HTERT RPE-1 (cell line): ENCODE data around the gene OR2T33.
"Not testable (repeated sequence)": the region's sequence is repeated elsewhere in the genome, so short reads cannot be mapped to it uniquely, and the experiment has no call there.

Experiments used
- in situ Hi-C: fragments of 300-500 bp; cut with MboI; formaldehyde crosslinking; loops from 4 replicates; pipeline ENCODE4 v1.14.3; 2020; ENCODE audit warnings: low sequenced_read_pairs

OR2T33 gene

GRCh38 chr1:248277876-248278275 lies at the start of gene OR2T33:
TSS of gene OR2T33 (minus strand) at chr1:248277976. CDS start at chr1:248273814, 4,162 bp downstream.
- in situ Hi-C loops: no loop called here

- in situ Hi-C loops: no loop called here
These were observed 46.7 kb upstream of the OR2T33 start, which contains the start of gene OR2M7 for GRCh38 chr1:248324468-248324867. TSS of gene OR2M7 (minus strand) at chr1:248324568. CDS start at chr1:248324568, 0 bp downstream.

GRCh38 chr1:248316796-248317195 lies 39.0 kb upstream of the OR2T33 start:
- in situ Hi-C loops: no loop called here

GRCh38 chr1:248306740-248307139 lies 29.0 kb upstream of the OR2T33 start:
- in situ Hi-C loops: not testable (repeated sequence)

- in situ Hi-C loops: no loop called here
These were observed 28.3 kb upstream of the OR2T33 start for GRCh38 chr1:248306103-248306502.

- in situ Hi-C loops: not testable (repeated sequence)
These were observed 27.9 kb upstream of the OR2T33 start for GRCh38 chr1:248305672-248306071.

- in situ Hi-C loops: no loop called here
These were observed 25.5 kb upstream of the OR2T33 start, which contains the start of gene OR2T12 for GRCh38 chr1:248303324-248303723. TSS of gene OR2T12 (minus strand) at chr1:248303424. CDS start at chr1:248295578, 7,846 bp downstream.

- in situ Hi-C loops: no loop called here
These were observed 10.6 kb upstream of the OR2T33 start for GRCh38 chr1:248288391-248288790.

GRCh38 chr1:248273225-248273624 lies 4.6 kb downstream of the OR2T33 start:
- in situ Hi-C loops: not testable (repeated sequence)

- in situ Hi-C loops: no loop called here
These were observed 9.6 kb downstream of the OR2T33 start for GRCh38 chr1:248268178-248268577.

GRCh38 chr1:248259309-248259708 lies 18.5 kb downstream of the OR2T33 start:
- in situ Hi-C loops: not testable (repeated sequence)

GRCh38 chr1:248243204-248243603 lies 34.6 kb downstream of the OR2T33 start:
- in situ Hi-C loops: no loop called here

- in situ Hi-C loops: no loop called here
These were observed 38.3 kb downstream of the OR2T33 start for GRCh38 chr1:248239478-248239877.

GRCh38 chr1:248231117-248231516 lies 46.7 kb downstream of the OR2T33 start, which contains the start of gene OR2M4:
TSS of gene OR2M4 (plus strand) at chr1:248231417. CDS start at chr1:248238929, 7,512 bp downstream.
- in situ Hi-C loops: no loop called here

GRCh38 chr1:248229360-248229908 lies 48.3 kb downstream of the OR2T33 start:
- in situ Hi-C loops: no loop called here

GRCh38 chr1:248225537-248225936 lies 52.2 kb downstream of the OR2T33 start:
- in situ Hi-C loops: no loop called here
